Measurements from ENCODE around the gene MSH2.

- TF ChIP-seq, protein P1, sequence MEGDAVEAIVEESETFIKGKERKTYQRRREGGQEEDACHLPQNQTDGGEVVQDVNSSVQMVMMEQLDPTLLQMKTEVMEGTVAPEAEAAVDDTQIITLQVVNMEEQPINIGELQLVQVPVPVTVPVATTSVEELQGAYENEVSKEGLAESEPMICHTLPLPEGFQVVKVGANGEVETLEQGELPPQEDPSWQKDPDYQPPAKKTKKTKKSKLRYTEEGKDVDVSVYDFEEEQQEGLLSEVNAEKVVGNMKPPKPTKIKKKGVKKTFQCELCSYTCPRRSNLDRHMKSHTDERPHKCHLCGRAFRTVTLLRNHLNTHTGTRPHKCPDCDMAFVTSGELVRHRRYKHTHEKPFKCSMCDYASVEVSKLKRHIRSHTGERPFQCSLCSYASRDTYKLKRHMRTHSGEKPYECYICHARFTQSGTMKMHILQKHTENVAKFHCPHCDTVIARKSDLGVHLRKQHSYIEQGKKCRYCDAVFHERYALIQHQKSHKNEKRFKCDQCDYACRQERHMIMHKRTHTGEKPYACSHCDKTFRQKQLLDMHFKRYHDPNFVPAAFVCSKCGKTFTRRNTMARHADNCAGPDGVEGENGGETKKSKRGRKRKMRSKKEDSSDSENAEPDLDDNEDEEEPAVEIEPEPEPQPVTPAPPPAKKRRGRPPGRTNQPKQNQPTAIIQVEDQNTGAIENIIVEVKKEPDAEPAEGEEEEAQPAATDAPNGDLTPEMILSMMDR (IDR thresholded peaks at IDR 0.05; ENCODE audit: low read length), result no peak
- no peak for TF ChIP-seq EZH2 (IDR thresholded peaks at IDR 0.05; ENCODE audit: borderline replicate concordance, low read length)
Measured at GRCh38 chr2:47509250-47509649, 106.3 kb downstream of the MSH2 start.

All from OCI-LY1 (cell line).